ENCODE measurements around the gene CD99L2. TPM values are rescaled to one million over a fixed set of nuclear protein-coding genes. Genes with fewer than 3 reads are reported as not detected.
"Not testable (repeated sequence)": the region's sequence is repeated elsewhere in the genome, so short reads cannot be mapped to it uniquely, and the experiment has no call there.

The CD99L2 gene
- total RNA-seq, 1 donor: 19.9 TPM

- peak; percentile 7 to 35 (median 7) for DNase-seq (ENCODE audit: low read depth in 2 of 3, low spot score in 2 of 3)
These were observed 797 bp downstream of the CD99L2 start for GRCh38 chrX:150897421-150898320.

- DNase-seq (ENCODE audit: low read depth in 2 of 3, low spot score in 2 of 3): no peak
These were observed 1.8 kb downstream of the CD99L2 start for GRCh38 chrX:150896632-150897031.

- no peak for DNase-seq (ENCODE audit: low read depth in 2 of 3, low spot score in 2 of 3)
These were observed 4.5 kb downstream of the CD99L2 start for GRCh38 chrX:150893936-150894335.

GRCh38 chrX:150889131-150889530, 9.3 kb downstream of the CD99L2 start:
- no peak for DNase-seq (ENCODE audit: low read depth in 2 of 3, low spot score in 2 of 3)

GRCh38 chrX:150887906-150888465, 10.5 kb downstream of the CD99L2 start:
- no peak for DNase-seq (ENCODE audit: low read depth in 2 of 3, low spot score in 2 of 3)

- DNase-seq (ENCODE audit: low read depth in 2 of 3, low spot score in 2 of 3): not testable (repeated sequence)
These were observed 11.2 kb downstream of the CD99L2 start for GRCh38 chrX:150887268-150887667.

GRCh38 chrX:150886381-150886780, 12.1 kb downstream of the CD99L2 start:
- DNase-seq (ENCODE audit: low read depth in 2 of 3, low spot score in 2 of 3): no peak

GRCh38 chrX:150880808-150881165, 17.7 kb downstream of the CD99L2 start:
- no peak for DNase-seq (ENCODE audit: low read depth in 2 of 3, low spot score in 2 of 3)

- DNase-seq (ENCODE audit: low read depth in 2 of 3, low spot score in 2 of 3): no peak
These were observed 18.3 kb downstream of the CD99L2 start for GRCh38 chrX:150879855-150880807.

- DNase-seq (ENCODE audit: low read depth in 2 of 3, low spot score in 2 of 3): not testable (repeated sequence)
These were observed 22.8 kb downstream of the CD99L2 start for GRCh38 chrX:150875621-150876020.

- DNase-seq (ENCODE audit: low read depth in 2 of 3, low spot score in 2 of 3): no peak
These were observed 24.0 kb downstream of the CD99L2 start for GRCh38 chrX:150874448-150874847.

GRCh38 chrX:150873616-150874015, 24.9 kb downstream of the CD99L2 start:
- DNase-seq (ENCODE audit: low read depth in 2 of 3, low spot score in 2 of 3): no peak

- no peak for DNase-seq (ENCODE audit: low read depth in 2 of 3, low spot score in 2 of 3)
These were observed 25.6 kb downstream of the CD99L2 start for GRCh38 chrX:150872773-150873336.

GRCh38 chrX:150871341-150871811, 27.1 kb downstream of the CD99L2 start:
- DNase-seq (ENCODE audit: low read depth in 2 of 3, low spot score in 2 of 3): no peak

GRCh38 chrX:150870487-150871340, 27.8 kb downstream of the CD99L2 start:
- no peak for DNase-seq (ENCODE audit: low read depth in 2 of 3, low spot score in 2 of 3)

GRCh38 chrX:150870029-150870428, 28.4 kb downstream of the CD99L2 start:
- no peak for DNase-seq (ENCODE audit: low read depth in 2 of 3, low spot score in 2 of 3)

GRCh38 chrX:150869450-150869849, 29.0 kb downstream of the CD99L2 start:
- DNase-seq (ENCODE audit: low read depth in 2 of 3, low spot score in 2 of 3): no peak

- no peak for DNase-seq (ENCODE audit: low read depth in 2 of 3, low spot score in 2 of 3)
These were observed 29.8 kb downstream of the CD99L2 start for GRCh38 chrX:150868625-150869024.

GRCh38 chrX:150864127-150864526, 34.3 kb downstream of the CD99L2 start:
- DNase-seq (ENCODE audit: low read depth in 2 of 3, low spot score in 2 of 3): no peak

- no peak for DNase-seq (ENCODE audit: low read depth in 2 of 3, low spot score in 2 of 3)
These were observed 35.3 kb downstream of the CD99L2 start for GRCh38 chrX:150863191-150863590.
